DND-41 (cell line): ENCODE measurements around the gene PLA2G4A.

Experiments used
- CTCF ChIP-seq: IDR thresholded peaks from 2 replicates; pipeline ENCODE4 v1.5.1; 2012; ENCODE audit warnings: borderline replicate concordance, low read length, moderate library complexity, mild to moderate bottlenecking; ENCODE audit not compliant: poor library complexity, severe bottlenecking; ENCODE audit errors: extremely low read depth
- EZH2 ChIP-seq: IDR thresholded peaks from 3 replicates; pipeline ENCODE4 v1.6.1; 2012; ENCODE audit warnings: borderline replicate concordance, low read depth, mild to moderate bottlenecking, moderate library complexity, low read length, inconsistent platforms; ENCODE audit not compliant: severe bottlenecking

DNA sequence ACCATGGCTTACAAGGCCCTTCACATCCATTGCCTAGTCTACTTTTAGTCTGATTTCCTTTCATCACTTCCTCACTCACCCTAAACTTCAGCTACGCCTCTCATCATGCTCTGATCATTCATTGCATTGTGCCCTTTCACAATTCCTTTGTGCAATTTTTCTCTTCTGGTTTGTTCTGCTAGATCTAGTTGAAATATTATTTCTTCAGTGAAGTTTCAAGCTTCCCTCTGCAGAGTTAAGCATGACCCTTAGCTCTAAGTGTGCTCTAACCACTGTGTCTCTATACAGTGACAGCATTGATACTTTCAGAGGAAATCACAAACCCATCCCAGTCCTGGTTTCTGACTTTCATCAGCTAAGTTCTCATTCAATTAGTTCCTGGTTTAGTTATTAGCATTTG is 166.1 kb downstream of the PLA2G4A start:
- TF ChIP-seq EZH2: no peak
- no peak for TF ChIP-seq CTCF
